ENCODE data around the gene TIPIN. TPM values are rescaled to one million over a fixed set of nuclear protein-coding genes. Genes with fewer than 3 reads are reported as not detected.

Gene TIPIN, protein sequence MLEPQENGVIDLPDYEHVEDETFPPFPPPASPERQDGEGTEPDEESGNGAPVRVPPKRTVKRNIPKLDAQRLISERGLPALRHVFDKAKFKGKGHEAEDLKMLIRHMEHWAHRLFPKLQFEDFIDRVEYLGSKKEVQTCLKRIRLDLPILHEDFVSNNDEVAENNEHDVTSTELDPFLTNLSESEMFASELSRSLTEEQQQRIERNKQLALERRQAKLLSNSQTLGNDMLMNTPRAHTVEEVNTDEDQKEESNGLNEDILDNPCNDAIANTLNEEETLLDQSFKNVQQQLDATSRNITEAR
- total RNA-seq: 7.5 and 12.4 TPM in 2 replicates

DNA sequence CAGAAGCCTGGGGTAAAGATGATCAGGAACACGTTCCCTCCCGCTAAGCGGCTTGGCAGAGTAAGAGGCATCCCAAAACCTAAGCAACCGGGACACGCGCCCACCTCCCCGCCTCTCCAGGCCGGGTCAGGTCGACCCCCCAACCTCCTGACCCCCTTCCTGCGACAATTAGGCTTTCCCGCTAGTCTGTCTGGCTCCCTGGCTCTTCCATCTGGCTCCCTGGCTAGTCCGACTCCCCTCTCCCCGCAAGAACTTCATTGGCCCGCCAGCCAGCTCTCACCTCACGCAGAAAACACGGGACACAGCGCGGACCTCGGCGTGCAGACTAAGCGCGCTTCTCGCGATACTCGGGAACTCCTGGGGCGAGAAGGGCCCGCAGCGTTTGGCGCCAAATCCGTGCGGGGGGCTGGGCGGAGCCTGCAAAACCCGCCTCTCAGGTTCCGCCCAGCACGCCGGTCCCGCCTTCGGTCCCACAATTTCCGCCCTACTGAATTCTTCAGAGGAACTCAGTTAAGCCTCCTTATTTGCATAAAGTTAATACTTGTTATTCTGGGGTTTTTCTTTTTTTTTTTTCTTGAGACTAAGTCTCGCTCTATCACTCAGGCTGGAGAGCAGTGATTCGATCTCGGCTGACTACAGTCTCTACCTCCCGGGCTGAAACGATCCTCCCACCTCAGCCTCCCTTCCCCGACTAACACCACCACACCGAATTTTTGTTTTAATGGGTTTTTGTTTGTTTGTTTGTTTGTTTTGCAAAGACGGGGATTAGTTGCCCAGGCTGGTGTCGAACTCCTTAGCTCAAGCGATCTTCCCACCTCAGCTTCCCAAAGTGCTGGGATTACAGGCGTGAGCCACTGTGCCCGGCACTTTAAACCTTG, at the start of gene TIPIN:
Gene TIPIN (minus strand): TSS at position 327 of the 878 bp plus-strand sequence. CDS start 3,738 bp downstream, outside the sequence.

DNA sequence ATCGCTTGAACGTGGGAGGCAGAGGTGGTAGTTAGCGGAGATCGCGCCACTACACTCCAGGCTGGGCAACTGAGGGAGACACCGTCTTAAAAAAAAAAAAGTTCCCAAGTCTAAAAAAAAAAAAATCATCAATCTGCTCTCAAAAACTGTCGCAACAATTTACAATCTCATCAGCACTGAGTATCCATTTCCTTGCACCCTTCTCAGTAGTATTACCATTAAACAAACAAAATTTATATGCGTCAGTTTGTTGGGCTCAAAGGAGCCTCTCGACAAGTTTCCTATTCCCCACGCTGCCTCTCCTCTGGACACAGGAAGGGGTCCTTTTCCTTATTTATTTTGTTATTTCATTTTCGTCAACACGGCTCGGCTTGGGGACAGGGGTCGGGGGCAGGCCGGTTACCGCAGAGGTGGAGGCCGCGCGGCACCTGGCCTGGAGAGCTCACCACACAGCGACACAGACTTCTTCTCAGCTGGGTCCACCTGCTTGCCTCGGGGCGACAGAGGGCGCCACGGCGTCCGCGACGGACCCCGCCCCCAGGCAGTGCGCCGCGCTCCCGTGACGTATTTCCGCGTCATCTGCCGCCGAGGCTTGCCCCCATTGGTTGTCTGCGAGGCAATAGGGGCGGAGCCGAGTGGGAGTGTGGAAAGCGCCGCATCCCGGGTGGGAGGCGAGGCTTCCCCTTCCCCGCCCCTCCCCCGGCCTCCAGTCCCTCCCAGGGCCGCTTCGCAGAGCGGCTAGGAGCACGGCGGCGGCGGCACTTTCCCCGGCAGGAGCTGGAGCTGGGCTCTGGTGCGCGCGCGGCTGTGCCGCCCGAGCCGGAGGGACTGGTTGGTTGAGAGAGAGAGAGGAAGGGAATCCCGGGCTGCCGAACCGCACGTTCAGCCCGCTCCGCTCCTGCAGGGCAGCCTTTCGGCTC, 30.0 kb upstream of the TIPIN start, which contains the start of gene MAP2K1:
Gene MAP2K1 (plus strand): TSS at position 709 of the 920 bp plus-strand sequence. CDS start 436 bp downstream, outside the sequence.

DNA sequence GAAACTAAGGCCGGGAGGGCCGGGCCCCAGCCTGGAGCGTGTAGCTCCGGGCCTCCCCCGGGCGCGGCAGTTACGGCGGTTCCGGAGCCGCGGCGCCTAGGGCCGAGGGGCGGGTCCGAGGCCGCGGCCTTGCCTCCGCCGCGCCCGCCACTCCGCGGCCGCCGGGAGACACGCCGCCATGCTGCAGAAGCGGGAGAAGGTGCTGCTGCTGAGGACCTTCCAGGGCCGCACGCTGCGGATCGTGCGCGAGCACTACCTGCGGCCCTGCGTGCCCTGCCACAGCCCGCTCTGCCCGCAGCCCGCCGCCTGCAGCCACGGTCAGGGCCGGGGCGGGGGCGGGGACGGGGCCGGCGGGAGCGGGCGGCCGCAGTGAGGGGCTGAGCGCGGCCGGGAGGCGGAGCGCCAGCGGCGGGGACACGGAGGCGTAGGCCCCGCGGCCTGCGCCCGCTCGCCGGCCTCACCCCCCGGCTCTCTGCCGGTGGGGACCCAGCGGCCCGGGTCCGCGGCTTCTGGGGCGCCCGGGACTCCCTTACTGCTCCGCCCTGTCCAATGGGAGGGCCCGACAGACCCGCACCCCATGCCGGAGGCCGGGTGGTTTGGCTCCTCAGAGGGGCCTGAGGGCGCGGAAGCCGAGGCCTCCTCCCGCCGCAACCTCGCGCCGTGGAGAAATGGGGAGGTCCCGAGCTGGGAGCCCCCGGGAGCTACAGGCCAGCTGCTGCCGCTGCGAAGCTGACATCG, 62.9 kb downstream of the TIPIN start, which contains the start of gene DIS3L:
Gene DIS3L (plus strand): TSS at position 150 of the 738 bp plus-strand sequence. CDS start 29 bp downstream, at position 179.

Other genes with a start within 250 kb of the TIPIN start
- under 0.01 TPM in 1 of 2 replicates, not detected in the other for gene MEGF11, start 102.9 kb downstream of the TIPIN start, total RNA-seq
- gene DIS3L, start 63.1 kb downstream of the TIPIN start, total RNA-seq: 15.2 and 17.7 TPM in 2 replicates
- 68.8 and 71.8 TPM in 2 replicates for gene MAP2K1, start 30.2 kb upstream of the TIPIN start, total RNA-seq
- gene SNAPC5, start 141.1 kb upstream of the TIPIN start, total RNA-seq: 22.2 and 31.1 TPM in 2 replicates
- gene RPL4, start 148.2 kb upstream of the TIPIN start, total RNA-seq: 4,328 and 7,170 TPM in 2 replicates
- gene ZWILCH, start 148.6 kb upstream of the TIPIN start, total RNA-seq: 9.2 and 11.3 TPM in 2 replicates
- gene LCTL, start 209.3 kb upstream of the TIPIN start, total RNA-seq: not detected in 2 replicates